ENCODE results near the gene LSM10. TPM values are rescaled to one million over a fixed set of nuclear protein-coding genes. Genes with fewer than 3 reads are reported as not detected.

The LSM10 gene
- total RNA-seq, 1 donor from 2014 or later: 48.3 TPM

- intact Hi-C loops (cut with micrococcal nuclease): no loop called here
These were observed 41.9 kb downstream of the LSM10 start for GRCh38 chr1:36355811-36356210.

GRCh38 chr1:36354486-36354885, 43.2 kb downstream of the LSM10 start:
- intact Hi-C loops (cut with micrococcal nuclease): no loop called here

GRCh38 chr1:36352910-36353878, 44.5 kb downstream of the LSM10 start:
- intact Hi-C loops (cut with micrococcal nuclease): no loop called here

- intact Hi-C loops (cut with micrococcal nuclease): no loop called here
These were observed 45.4 kb downstream of the LSM10 start for GRCh38 chr1:36352125-36352909.

- intact Hi-C loops (cut with micrococcal nuclease): no loop called here
These were observed 46.3 kb downstream of the LSM10 start for GRCh38 chr1:36351227-36351977.

GRCh38 chr1:36350659-36351226, 47.0 kb downstream of the LSM10 start:
- intact Hi-C loops (cut with micrococcal nuclease): no loop called here

- intact Hi-C loops (cut with micrococcal nuclease): no loop called here
These were observed 47.9 kb downstream of the LSM10 start for GRCh38 chr1:36349839-36350238.

- intact Hi-C loops (cut with micrococcal nuclease): no loop called here
These were observed 48.5 kb downstream of the LSM10 start for GRCh38 chr1:36349241-36349671.

GRCh38 chr1:36346741-36347370, 50.9 kb downstream of the LSM10 start:
- intact Hi-C loops (cut with micrococcal nuclease): no loop called here

- intact Hi-C loops (cut with micrococcal nuclease): no loop called here
These were observed 52.4 kb downstream of the LSM10 start for GRCh38 chr1:36345353-36345752.

- intact Hi-C loops (cut with micrococcal nuclease): no loop called here
These were observed 53.4 kb downstream of the LSM10 start for GRCh38 chr1:36344395-36344680.

- intact Hi-C loops (cut with micrococcal nuclease): no loop called here
These were observed 53.9 kb downstream of the LSM10 start for GRCh38 chr1:36343651-36344394.

Other genes starting within 250 kb of the LSM10 start
- gene TRAPPC3, start 248.4 kb downstream of the LSM10 start, total RNA-seq: 62.8 and 65.8 TPM in 2 replicates
- 256 and 260 TPM in 2 replicates for gene MAP7D1, start 241.7 kb downstream of the LSM10 start, total RNA-seq
- gene THRAP3, start 173.5 kb downstream of the LSM10 start, total RNA-seq: 139 and 146 TPM in 2 replicates
- 6.5 and 7.2 TPM in 2 replicates for gene SH3D21, start 91.5 kb downstream of the LSM10 start, total RNA-seq
- 11.6 and 11.9 TPM in 2 replicates for gene EVA1B, start 74.3 kb downstream of the LSM10 start, total RNA-seq
- gene STK40, start 12.0 kb downstream of the LSM10 start, total RNA-seq: 64.6 and 65.7 TPM in 2 replicates
- 0.41 TPM in 1 of 2 replicates, not detected in the other for gene OSCP1, start 52.5 kb upstream of the LSM10 start, total RNA-seq
- gene MRPS15, start 66.5 kb upstream of the LSM10 start, total RNA-seq: 82.2 and 83.0 TPM in 2 replicates
- 0.95 and 1.1 TPM in 2 replicates for gene CSF3R, start 85.0 kb upstream of the LSM10 start, total RNA-seq